PC-3 (cell line): ENCODE results near the gene DLST.

ENCODE experiments used
- EZH2 ChIP-seq: fragments of 300-600 bp; sonication (generic); IDR thresholded peaks from one replicate; pipeline ENCODE4 v1.6.1; 2017; ENCODE audit warnings: antibody characterized with exemption, mild to moderate bottlenecking, low read length; ENCODE audit not compliant: unreplicated experiment
- EZH2phosphoT487 ChIP-seq: fragments of 300-600 bp; sonication (generic); IDR thresholded peaks from 2 replicates; pipeline ENCODE4 v1.6.1; 2018; ENCODE audit warnings: mild to moderate bottlenecking, antibody characterized with exemption, low read length, borderline replicate concordance

- TF ChIP-seq EZH2phosphoT487 (no peak), EZH2 (no peak)
These were observed 67.5 kb downstream of the DLST start for GRCh38 chr14:74949191-74949601.
